HUES64 (cell line): ENCODE measurements around the gene KRTAP10-10.
A peak's percentile ranks its signal among the peaks of the same experiment; 100 is the strongest.
"Not testable (repeated sequence)": the region's sequence is repeated elsewhere in the genome, so short reads cannot be mapped to it uniquely, and the experiment has no call there.

Experiments used
- H3K27ac ChIP-seq: 2 replicates; pipeline ENCODE4 v1.7.0; 2013; ENCODE audit warnings: low read depth, low read length, inconsistent platforms
- H3K27me3 ChIP-seq: 2 replicates; pipeline ENCODE4 v1.6.1; 2013; ENCODE audit warnings: mild to moderate bottlenecking, low read length; ENCODE audit not compliant: insufficient read depth
- H3K36me3 ChIP-seq: 2 replicates; pipeline ENCODE4 v1.6.1; 2013; ENCODE audit warnings: mild to moderate bottlenecking, low read length; ENCODE audit not compliant: insufficient read depth
- H3K4me1 ChIP-seq: 2 replicates; pipeline ENCODE4 v1.6.1; 2013; ENCODE audit warnings: mild to moderate bottlenecking, low read length, moderate library complexity; ENCODE audit not compliant: insufficient read depth
- H3K4me3 ChIP-seq: 2 replicates; pipeline ENCODE4 v1.5.1; 2013; ENCODE audit warnings: mild to moderate bottlenecking, low read length, moderate library complexity
- H3K9ac ChIP-seq: 2 replicates; pipeline ENCODE4 v1.6.1; 2013; ENCODE audit warnings: mild to moderate bottlenecking, low read depth, low read length
- H3K9me3 ChIP-seq: 2 replicates; pipeline ENCODE4 v1.6.1; 2013; ENCODE audit warnings: low read depth, low read length; ENCODE audit not compliant: insufficient read depth
- WGBS: fragments of 150-250, 120-280 bp; methylation state at CpG from one replicate; pipeline ENCODE4 v1.1.7; 2013; ENCODE audit warnings: missing lambda C conversion rate; 5-methylcytosine and 5-hydroxymethylcytosine counted together

KRTAP10-10 gene

DNA sequence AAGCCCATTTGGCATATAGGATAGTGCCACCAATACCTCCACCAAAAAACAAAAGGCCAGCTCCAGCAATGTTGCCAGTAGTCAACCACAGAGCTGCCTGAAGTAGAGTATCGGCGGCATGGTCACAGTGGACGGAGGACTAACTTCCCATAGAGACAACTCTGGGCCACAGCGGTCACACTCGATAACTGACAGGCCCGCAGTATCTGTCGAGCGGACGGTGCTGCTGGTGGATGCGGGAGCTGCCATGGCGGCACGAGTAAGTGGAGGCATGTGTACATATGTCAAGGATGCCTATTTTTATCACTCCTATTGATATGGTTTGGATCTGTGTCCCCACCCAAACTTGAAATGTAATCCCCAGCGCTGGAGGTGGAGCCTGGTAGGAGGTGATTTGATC, 40.7 kb downstream of the KRTAP10-10 start:
- Histone ChIP-seq H3K4me3 (no peak overlapping the region), H3K9ac (no peak overlapping the region), H3K27ac (no peak overlapping the region), H3K27me3 (no peaks in the 10 kb centered on the region), H3K9me3 (0 out of 2 replicates have a peak, but pooled peaks cover 6% of the 10 kb centered on the region), H3K36me3 (no peaks in the 10 kb centered on the region), H3K4me1 (no peaks in the 10 kb centered on the region)
- 93% methylated on average over 13 of the region's 13 CpGs for WGBS

DNA sequence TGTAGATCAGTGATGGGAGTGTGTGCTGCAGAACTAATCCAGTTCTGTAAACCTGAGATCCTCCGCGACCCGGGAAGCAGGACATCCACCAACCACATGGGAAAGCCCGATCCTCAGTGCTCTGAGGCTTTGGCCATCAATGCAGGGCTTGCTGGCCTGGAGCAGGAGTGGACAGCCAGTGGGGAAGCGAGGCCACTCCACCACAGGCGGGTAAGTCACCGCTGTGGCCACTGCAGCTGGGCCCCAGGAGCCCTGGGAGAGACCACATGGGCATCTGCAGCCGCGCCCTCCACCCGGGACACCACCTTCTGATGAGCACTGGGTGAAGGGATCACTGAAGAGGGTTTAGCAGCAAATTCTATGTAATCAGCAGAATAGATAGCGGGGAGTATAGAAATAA, 44.0 kb downstream of the KRTAP10-10 start:
- no peaks in the 10 kb centered on the region for H3K9me3 ChIP-seq
- no peaks in the 10 kb centered on the region for H3K36me3 ChIP-seq
- WGBS = 81% methylated on average over 11 of the region's 11 CpGs
- H3K9ac ChIP-seq = no peak overlapping the region
- no peak overlapping the region for H3K27ac ChIP-seq
- no peaks in the 10 kb centered on the region for H3K4me1 ChIP-seq
- H3K4me3 ChIP-seq = no peak overlapping the region
- H3K27me3 ChIP-seq = no peaks in the 10 kb centered on the region

DNA sequence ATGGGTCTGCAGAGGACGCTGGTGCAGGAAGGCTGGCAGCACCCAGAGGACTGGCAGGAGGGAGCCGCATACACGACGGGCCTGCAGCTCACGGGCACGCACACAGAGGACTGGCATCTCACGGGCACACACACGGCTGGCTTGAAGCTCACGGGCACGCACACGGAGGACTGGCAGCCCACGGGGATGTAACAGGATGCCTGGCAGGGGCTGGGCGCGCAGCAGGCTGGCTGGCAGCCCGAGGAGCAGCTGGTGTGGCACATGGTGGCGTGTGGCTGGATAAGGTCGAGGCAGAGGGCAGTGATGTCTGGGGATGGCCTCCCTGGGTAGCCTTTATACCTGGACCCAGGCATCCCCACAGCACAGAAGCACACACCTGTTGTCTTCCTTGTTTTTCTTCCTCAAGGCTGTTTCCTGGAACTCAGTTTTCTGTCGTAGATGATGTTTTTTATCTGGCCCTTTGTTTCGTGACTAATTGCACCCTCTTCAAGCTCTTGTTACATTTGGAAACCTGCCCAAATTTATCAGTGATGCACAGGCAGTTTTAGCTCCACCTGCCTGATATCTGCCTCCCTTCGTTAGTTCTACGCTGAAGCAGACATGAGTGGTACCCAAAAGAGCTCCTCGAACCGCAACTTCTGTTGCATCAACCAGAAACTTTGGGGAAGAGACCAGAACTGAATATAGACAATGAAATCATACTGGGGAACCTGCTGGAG, 44.9 kb downstream of the KRTAP10-10 start, which contains the start of gene KRTAP12-1:
Gene KRTAP12-1 (minus strand): TSS at position 303 of the 719 bp plus-strand sequence. CDS start 40 bp downstream, at position 263.
- Histone ChIP-seq H3K9ac (no peak within 1 kb of the TSS), H3K27me3 (no peaks in the 10 kb centered on the region), H3K9me3 (no peaks in the 10 kb centered on the region), H3K27ac (no peak within 1 kb of the TSS), H3K4me1 (peaks cover 6% of the 10 kb centered on the region), H3K36me3 (no peaks in the 10 kb centered on the region), H3K4me3 (no peak within 1 kb of the TSS)
- 95% methylated on average over 23 of the region's 23 CpGs for WGBS

DNA sequence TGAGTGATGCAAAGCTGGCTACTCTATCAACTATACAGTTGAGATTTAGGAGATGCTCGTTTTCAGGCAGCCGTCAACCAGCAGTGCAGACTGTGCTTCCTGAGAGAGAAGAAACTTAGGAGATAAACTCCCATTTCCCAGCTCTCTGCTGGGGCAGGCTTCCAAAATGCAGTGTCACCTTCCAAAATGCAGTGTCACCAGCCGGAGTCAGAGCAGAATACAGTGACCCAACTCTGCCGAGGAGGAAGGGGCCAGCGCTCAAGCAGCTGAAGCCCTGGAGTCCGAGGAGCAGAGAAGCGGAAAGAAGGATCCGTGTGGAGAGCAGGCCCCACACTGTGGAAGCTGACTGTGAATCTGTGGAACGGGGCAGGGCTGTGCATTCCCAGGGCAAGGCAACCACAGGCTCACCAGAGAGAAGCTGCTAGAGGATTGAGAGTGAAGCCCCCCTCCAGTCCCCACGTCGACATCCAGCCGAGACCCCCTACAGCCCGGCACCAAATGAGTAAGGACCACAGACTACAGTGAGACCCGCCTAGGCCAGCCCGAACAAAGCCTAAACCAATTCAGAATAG, 45.5 kb downstream of the KRTAP10-10 start:
- H3K27me3 ChIP-seq = no peaks in the 10 kb centered on the region
- peaks cover 12% of the 10 kb centered on the region for H3K4me1 ChIP-seq
- H3K4me3 ChIP-seq = no peak overlapping the region
- no peak overlapping the region for H3K27ac ChIP-seq
- no peak overlapping the region for H3K9ac ChIP-seq
- H3K36me3 ChIP-seq = no peaks in the 10 kb centered on the region
- 91% methylated on average over 15 of the region's 15 CpGs for WGBS
- no peaks in the 10 kb centered on the region for H3K9me3 ChIP-seq

DNA sequence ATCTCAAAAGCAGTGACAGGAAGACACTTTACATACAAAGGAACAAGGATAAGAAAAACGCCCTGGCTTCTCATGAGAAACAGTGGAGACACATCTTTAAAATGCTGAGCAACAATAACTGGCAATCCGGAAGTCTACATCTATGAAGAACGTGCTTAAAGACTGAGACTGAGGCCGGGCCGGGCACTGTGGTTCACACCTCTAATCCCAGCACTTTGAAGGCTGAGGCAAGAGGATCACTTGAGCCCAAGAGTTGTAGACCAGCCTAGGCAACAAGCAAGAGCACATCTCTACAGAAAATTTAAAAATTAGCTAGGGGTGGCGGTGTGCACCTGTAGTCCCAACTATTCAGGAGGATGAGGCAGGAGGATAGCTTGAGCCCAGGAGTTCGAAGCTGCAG, 46.9 kb downstream of the KRTAP10-10 start:
- Histone ChIP-seq H3K36me3 (no peaks in the 10 kb centered on the region), H3K27me3 (no peaks in the 10 kb centered on the region), H3K27ac (no peak overlapping the region), H3K4me1 (peaks cover 13% of the 10 kb centered on the region), H3K4me3 (no peak overlapping the region), H3K9ac (no peak overlapping the region), H3K9me3 (no peaks in the 10 kb centered on the region)
- WGBS = 88% methylated on average over 7 of the region's 7 CpGs

DNA sequence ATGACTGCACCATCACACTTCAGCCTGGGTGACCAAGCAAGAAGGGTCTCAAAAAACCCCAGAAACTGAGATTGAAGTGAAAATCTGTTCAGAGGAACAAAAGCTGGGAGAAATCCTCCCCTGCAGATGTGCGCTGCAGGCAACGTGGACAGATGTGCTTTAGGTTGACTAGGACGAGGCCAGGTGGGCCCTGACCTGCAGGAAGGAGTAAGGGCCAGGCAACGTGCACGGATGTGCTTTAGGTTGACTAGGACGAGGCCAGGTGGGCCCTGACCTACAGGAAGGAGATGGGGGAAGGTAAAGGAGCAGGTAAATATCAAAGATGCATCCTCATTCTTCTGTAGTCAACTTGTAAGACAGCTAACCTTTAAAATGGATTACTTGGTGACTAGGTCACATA, 47.3 kb downstream of the KRTAP10-10 start:
- Histone ChIP-seq H3K9ac (no peak overlapping the region), H3K36me3 (no peaks in the 10 kb centered on the region), H3K4me1 (peaks cover 13% of the 10 kb centered on the region), H3K27ac (no peak overlapping the region), H3K4me3 (no peak overlapping the region), H3K9me3 (no peaks in the 10 kb centered on the region), H3K27me3 (no peaks in the 10 kb centered on the region)
- 85% methylated on average over 6 of the region's 6 CpGs for WGBS

DNA sequence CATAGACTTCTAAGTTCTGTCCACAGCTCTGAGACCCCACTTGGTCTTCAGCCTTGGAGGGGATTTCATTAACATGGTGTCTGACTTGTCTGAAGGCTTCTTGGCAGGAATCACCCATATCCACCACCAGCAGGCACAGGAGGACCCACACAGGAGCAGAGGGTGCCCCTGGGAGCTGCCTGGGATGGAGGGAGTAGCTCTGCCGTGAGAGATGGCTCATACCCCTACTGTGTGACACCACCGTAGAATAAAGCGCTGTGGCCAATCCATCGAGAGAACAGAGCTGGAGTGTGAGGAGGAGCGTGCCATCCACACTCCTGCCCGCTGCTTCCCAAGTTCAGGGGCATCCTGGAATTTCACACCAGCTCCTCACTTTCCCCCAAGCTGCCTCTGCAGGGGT, 47.9 kb downstream of the KRTAP10-10 start:
- H3K27ac ChIP-seq, H3K36me3 ChIP-seq, H3K9ac ChIP-seq, H3K4me3 ChIP-seq, H3K9me3 ChIP-seq, H3K27me3 ChIP-seq: not testable (repeated sequence)
- H3K4me1 ChIP-seq = peaks cover 13% of the 10 kb centered on the region
- WGBS = 92% methylated on average over 6 of the region's 6 CpGs

DNA sequence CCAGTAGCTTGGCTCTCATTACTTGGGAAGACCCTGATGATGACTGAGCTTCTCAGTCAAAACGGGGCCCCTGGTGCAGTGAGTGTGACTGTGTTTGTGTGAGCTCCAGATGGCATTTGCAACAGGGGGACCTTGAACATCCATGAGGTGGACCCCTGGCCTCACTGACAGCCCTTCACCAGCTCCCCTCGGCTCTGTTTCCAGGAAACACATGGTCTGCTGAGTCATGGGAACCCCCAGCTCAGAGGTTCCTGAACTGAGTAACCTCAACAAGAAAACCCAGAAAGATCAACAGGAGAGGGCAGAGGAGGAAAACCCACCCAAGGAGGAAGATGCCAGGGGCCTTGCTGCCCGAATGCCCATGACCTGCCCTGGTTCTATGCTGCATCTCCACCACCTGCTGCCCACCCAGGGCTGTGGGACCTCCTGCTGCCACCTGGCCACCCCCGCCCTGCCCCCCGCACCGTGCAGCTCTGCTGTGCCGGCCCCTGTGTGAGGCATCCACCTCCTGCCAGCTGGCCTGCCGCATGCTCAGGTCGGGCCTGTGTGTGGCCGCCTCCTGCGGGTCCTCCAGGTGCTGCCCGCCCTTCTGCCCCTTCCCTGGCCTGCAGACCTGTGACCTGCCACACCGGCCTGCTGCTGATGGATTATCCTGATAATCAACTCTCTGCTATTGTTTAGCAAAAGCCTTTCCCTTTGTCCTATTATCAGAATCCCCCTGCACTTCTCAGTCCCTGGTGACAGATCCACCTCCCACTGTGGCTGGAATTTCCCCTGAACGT, 49.0 kb downstream of the KRTAP10-10 start:
- H3K9ac ChIP-seq = no peak overlapping the region
- no peaks in the 10 kb centered on the region for H3K36me3 ChIP-seq
- H3K27me3 ChIP-seq = no peaks in the 10 kb centered on the region
- H3K27ac ChIP-seq = no peak overlapping the region
- whole genome bisulfite sequencing = 37% methylated on average over 14 of the region's 14 CpGs
- no peak overlapping the region for H3K4me3 ChIP-seq
- H3K4me1 ChIP-seq = peaks cover 13% of the 10 kb centered on the region
- H3K9me3 ChIP-seq = no peaks in the 10 kb centered on the region

DNA sequence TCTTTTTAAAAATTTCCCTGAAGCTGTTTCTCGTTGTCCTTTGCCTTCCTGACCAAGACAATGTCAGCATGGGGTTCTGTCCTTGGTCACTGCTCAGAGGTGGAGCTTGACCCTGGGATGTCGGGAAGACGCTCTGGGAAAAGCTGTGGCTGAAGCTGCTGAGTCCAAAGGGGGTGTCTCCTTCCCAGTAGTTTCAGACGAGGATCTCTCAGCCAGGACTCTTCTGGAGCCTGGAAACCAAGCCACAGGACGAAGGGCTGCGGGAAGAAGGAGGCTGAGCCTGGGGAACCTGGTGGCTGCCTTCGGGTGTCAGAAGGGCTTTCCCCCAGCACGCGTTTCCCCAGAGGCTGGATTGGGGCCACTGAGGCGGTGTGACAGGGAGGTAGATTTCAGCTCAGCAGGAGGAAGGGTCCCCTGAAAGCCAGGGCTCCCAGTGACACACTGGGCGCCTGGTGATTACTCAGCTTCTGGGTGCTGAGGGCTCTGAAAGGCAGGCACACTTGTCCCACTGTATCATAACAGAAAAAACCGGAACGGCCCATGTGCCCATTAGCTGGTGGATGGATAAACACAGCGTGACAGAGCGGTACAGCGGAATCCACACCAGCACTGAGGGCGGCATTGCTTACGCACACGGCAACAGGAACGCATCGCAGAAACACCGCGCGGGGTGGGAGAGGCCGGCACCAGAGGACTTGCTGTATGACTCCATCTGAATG, 49.8 kb downstream of the KRTAP10-10 start:
- no peaks in the 10 kb centered on the region for H3K36me3 ChIP-seq
- WGBS = 80% methylated on average over 25 of the region's 25 CpGs
- H3K4me3 ChIP-seq = no peak overlapping the region
- peak overlapping the region; percentile 54; the same call in 1 of the 2 replicates for H3K27ac ChIP-seq
- no peaks in the 10 kb centered on the region for H3K27me3 ChIP-seq
- H3K4me1 ChIP-seq = peaks cover 13% of the 10 kb centered on the region
- no peaks in the 10 kb centered on the region for H3K9me3 ChIP-seq
- H3K9ac ChIP-seq = no peak overlapping the region

DNA sequence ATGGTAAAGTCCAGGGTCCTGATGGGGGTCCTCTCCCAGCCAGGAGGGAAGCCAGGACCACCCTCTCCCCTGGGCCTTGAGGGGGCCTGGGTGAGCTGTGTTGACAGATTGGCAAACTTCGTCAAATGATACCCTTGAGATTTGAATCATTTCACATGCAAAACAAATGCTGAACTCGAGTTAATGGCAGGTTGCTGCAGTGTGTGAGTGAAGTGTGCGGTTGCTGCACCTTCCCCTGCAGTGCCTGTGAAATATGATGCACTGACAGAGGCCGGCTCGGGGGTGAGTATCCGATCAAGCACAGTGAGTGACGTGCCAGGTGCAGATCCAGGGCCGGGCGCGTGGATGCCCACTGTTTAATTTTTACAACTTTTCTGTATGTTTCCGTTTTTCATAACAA, 50.5 kb downstream of the KRTAP10-10 start:
- H3K27me3 ChIP-seq = no peaks in the 10 kb centered on the region

More for the DNA sequence above, 50.5 kb downstream of the KRTAP10-10 start:
- peaks cover 2% of the 10 kb centered on the region for H3K9me3 ChIP-seq
- H3K36me3 ChIP-seq = no peaks in the 10 kb centered on the region
- no peak overlapping the region for H3K4me3 ChIP-seq
- peaks cover 13% of the 10 kb centered on the region for H3K4me1 ChIP-seq
- no peak overlapping the region for H3K27ac ChIP-seq
- no peak overlapping the region for H3K9ac ChIP-seq
- 82% methylated on average over 10 of the region's 11 CpGs for WGBS
